BLaER1 treated with 17β-estradiol and CSF1 and Interleukin-3, amounts not matched to agents 10 nM and 100 nM (cell line): Measurements from ENCODE around the gene THSD7B.

Experiments used
- H3K27ac ChIP-seq, 11 experiments: shearing (Covaris generic); formaldehyde crosslinking; 2 replicates each; pipeline ENCODE4 v1.8.1; 2022
- H3K27me3 ChIP-seq, 11 experiments: shearing (Covaris generic); formaldehyde crosslinking; 2 replicates each; pipeline ENCODE4 v1.8.1; 2022
- H3K36me3 ChIP-seq, 11 experiments: shearing (Covaris generic); formaldehyde crosslinking; 2 replicates each; pipeline ENCODE4 v1.8.1; 2022
- H3K4me1 ChIP-seq, 10 experiments: shearing (Covaris generic); formaldehyde crosslinking; 2 replicates each; pipeline ENCODE4 v1.8.1; 2022
- H3K4me2 ChIP-seq, 11 experiments: shearing (Covaris generic); formaldehyde crosslinking; 2 replicates each; pipeline ENCODE4 v1.8.1; 2022
- H3K4me3 ChIP-seq, 10 experiments: shearing (Covaris generic); formaldehyde crosslinking; 2 replicates each; pipeline ENCODE4 v1.8.1; 2022
- H3K9ac ChIP-seq, 11 experiments: shearing (Covaris generic); formaldehyde crosslinking; 2 replicates each; pipeline ENCODE4 v1.8.1; 2022
- H3K9me3 ChIP-seq, 11 experiments: shearing (Covaris generic); formaldehyde crosslinking; replicated peaks in 1 of 11; 2 replicates each; pipeline ENCODE4 v1.8.1; 2022
- H4K20me1 ChIP-seq, 11 experiments: shearing (Covaris generic); formaldehyde crosslinking; 2 replicates each; pipeline ENCODE4 v1.8.1; 2022
- Cebpa-rat ChIP-seq, 11 experiments: shearing (Covaris generic); IDR thresholded peaks; 2 replicates each; pipeline ENCODE4 v1.8.1; 2022

The THSD7B gene

GRCh38 chr2:137138263-137138662 lies 372.9 kb downstream of the THSD7B start:
- Histone ChIP-seq H3K9ac (no peak overlapping the region), H3K9me3 (peaks cover 0 to 3% (median 0%) of the 10 kb centered on the region in 11 experiments; a peak in 2 of 22 replicates), H3K4me1 (no peaks in the 10 kb centered on the region)

GRCh38 chr2:137151731-137152130 lies 386.4 kb downstream of the THSD7B start:
- no peak overlapping the region for H3K4me2 ChIP-seq

More at GRCh38 chr2:137138263-137138662, 372.9 kb downstream of the THSD7B start:
- H4K20me1 ChIP-seq = no peaks in the 10 kb centered on the region
- no peak overlapping the region for H3K4me2 ChIP-seq
- H3K4me3 ChIP-seq = no peak overlapping the region
- H3K27me3 ChIP-seq = no peaks in the 10 kb centered on the region
- TF ChIP-seq Cebpa-rat (IDR thresholded peaks at IDR 0.05) = no peak
- no peak overlapping the region for H3K27ac ChIP-seq
- no peaks in the 10 kb centered on the region for H3K36me3 ChIP-seq

GRCh38 chr2:137154946-137155345 lies 389.6 kb downstream of the THSD7B start:
- Histone ChIP-seq H3K9me3 (peaks cover 0 to 6% (median 0%) of the 10 kb centered on the region in 11 experiments; a peak in 1 of 22 replicates), H3K27me3 (no peaks in the 10 kb centered on the region), H3K4me1 (no peaks in the 10 kb centered on the region), H3K4me3 (no peak overlapping the region), H4K20me1 (no peaks in the 10 kb centered on the region), H3K9ac (no peak overlapping the region), H3K27ac (no peak overlapping the region), H3K36me3 (no peaks in the 10 kb centered on the region), H3K4me2 (no peak overlapping the region)
- no peak for TF ChIP-seq Cebpa-rat (IDR thresholded peaks at IDR 0.05)

More at GRCh38 chr2:137151731-137152130, 386.4 kb downstream of the THSD7B start:
- H3K36me3 ChIP-seq = no peaks in the 10 kb centered on the region
- no peak overlapping the region for H3K27ac ChIP-seq
- no peak for TF ChIP-seq Cebpa-rat (IDR thresholded peaks at IDR 0.05)
- H3K4me1 ChIP-seq = no peaks in the 10 kb centered on the region
- H3K4me3 ChIP-seq = no peak overlapping the region
- H3K27me3 ChIP-seq = no peaks in the 10 kb centered on the region
- no peaks in the 10 kb centered on the region for H4K20me1 ChIP-seq
- no peak overlapping the region for H3K9ac ChIP-seq
- H3K9me3 ChIP-seq = peaks cover 4 to 22% (median 9%) of the 10 kb centered on the region in 11 experiments; a peak in 16 of 22 replicates

GRCh38 chr2:137155356-137156104 lies 390.2 kb downstream of the THSD7B start:
- Histone ChIP-seq H3K27ac (no peak overlapping the region), H3K36me3 (no peaks in the 10 kb centered on the region), H3K4me3 (no peak overlapping the region), H3K4me1 (no peaks in the 10 kb centered on the region), H3K4me2 (no peak overlapping the region), H3K9me3 (0 out of 22 replicates have a peak, but pooled peaks cover 0 to under 1% (median 0%) of the 10 kb centered on the region in 11 experiments), H3K9ac (no peak overlapping the region), H4K20me1 (no peaks in the 10 kb centered on the region), H3K27me3 (no peaks in the 10 kb centered on the region)
- no peak for TF ChIP-seq Cebpa-rat (IDR thresholded peaks at IDR 0.05)

- Histone ChIP-seq H3K9me3 (no peaks in the 10 kb centered on the region), H3K27me3 (no peaks in the 10 kb centered on the region), H3K27ac (no peak overlapping the region), H3K4me3 (no peak overlapping the region), H3K4me2 (no peak overlapping the region; a peak in 1 of 22 replicates), H3K9ac (no peak overlapping the region), H3K36me3 (no peaks in the 10 kb centered on the region), H3K4me1 (no peaks in the 10 kb centered on the region), H4K20me1 (no peaks in the 10 kb centered on the region)
- no peak for TF ChIP-seq Cebpa-rat (IDR thresholded peaks at IDR 0.05)
These were observed 391.0 kb downstream of the THSD7B start for GRCh38 chr2:137156221-137156844.

- no peak for TF ChIP-seq Cebpa-rat (IDR thresholded peaks at IDR 0.05)
- H3K4me2 ChIP-seq = no peak overlapping the region
These were observed 392.5 kb downstream of the THSD7B start for GRCh38 chr2:137157851-137158250.

GRCh38 chr2:137161250-137161649 lies 395.9 kb downstream of the THSD7B start:
- Histone ChIP-seq H3K4me3 (no peak overlapping the region), H3K9me3 (no peaks in the 10 kb centered on the region; a peak in 1 of 22 replicates), H3K9ac (no peak overlapping the region), H3K4me1 (no peaks in the 10 kb centered on the region), H3K27me3 (no peaks in the 10 kb centered on the region), H3K27ac (no peak overlapping the region), H3K36me3 (no peaks in the 10 kb centered on the region), H3K4me2 (no peak overlapping the region), H4K20me1 (no peaks in the 10 kb centered on the region)
- TF ChIP-seq Cebpa-rat (IDR thresholded peaks at IDR 0.05) = no peak

More at GRCh38 chr2:137157851-137158250, 392.5 kb downstream of the THSD7B start:
- Histone ChIP-seq H3K9me3 (no peaks in the 10 kb centered on the region), H3K4me1 (no peaks in the 10 kb centered on the region), H3K9ac (no peak overlapping the region), H3K27ac (no peak overlapping the region), H4K20me1 (no peaks in the 10 kb centered on the region), H3K27me3 (no peaks in the 10 kb centered on the region), H3K4me3 (no peak overlapping the region), H3K36me3 (no peaks in the 10 kb centered on the region)

- Histone ChIP-seq H3K4me1 (no peaks in the 10 kb centered on the region), H3K9ac (no peak overlapping the region), H3K36me3 (no peaks in the 10 kb centered on the region), H3K4me3 (no peak overlapping the region), H3K4me2 (no peak overlapping the region), H4K20me1 (no peaks in the 10 kb centered on the region), H3K27me3 (no peaks in the 10 kb centered on the region), H3K9me3 (no peaks in the 10 kb centered on the region; a peak in 1 of 22 replicates), H3K27ac (no peak overlapping the region)
- no peak for TF ChIP-seq Cebpa-rat (IDR thresholded peaks at IDR 0.05)
These were observed 400.6 kb downstream of the THSD7B start for GRCh38 chr2:137165968-137166367.

GRCh38 chr2:137167651-137168050 lies 402.3 kb downstream of the THSD7B start:
- Histone ChIP-seq H3K27ac (no peak overlapping the region), H3K9me3 (no peaks in the 10 kb centered on the region; a peak in 1 of 22 replicates), H3K9ac (no peak overlapping the region), H4K20me1 (no peaks in the 10 kb centered on the region), H3K4me2 (no peak overlapping the region), H3K27me3 (no peaks in the 10 kb centered on the region), H3K4me3 (no peak overlapping the region), H3K36me3 (no peaks in the 10 kb centered on the region), H3K4me1 (no peaks in the 10 kb centered on the region)
- no peak for TF ChIP-seq Cebpa-rat (IDR thresholded peaks at IDR 0.05)
